HCT116 (cell line): ENCODE measurements around the gene NPEPL1. TPM values are rescaled to one million over a fixed set of nuclear protein-coding genes. Genes with fewer than 3 reads are reported as not detected.

ENCODE experiments used
- ATAC-seq: fragments of 200-7000 bp; cut with Tn5 transposase; 2 replicates; pipeline ENCODE4 v1.9.1; 2020; ENCODE audit warnings: mild to moderate bottlenecking, moderate library complexity
- BruUV-seq: library from RNA; stranded (reverse); fragments of 400-500 nt; replicated peaks from 2 replicates; lab custom pipeline; 2021; lab: Mats Ljungman, UMichigan
- CTCF ChIA-PET: fragments of 300-600 bp; sonication (Branson Sonifier 250); formaldehyde crosslinking; loops from one replicate; lab custom pipeline; 2021; ENCODE audit warnings: antibody characterized with exemption; lab: Charles Lee
- POLR2A ChIA-PET: fragments of 300-600, 350-600 bp; sonication (Branson Sonifier 250); formaldehyde crosslinking; loops from one replicate; lab custom pipeline; 2021; ENCODE audit warnings: antibody characterized with exemption; lab: Charles Lee
- RAD21 ChIA-PET, 2 experiments: fragments of 300-600 bp; sonication (Branson Sonifier 250); formaldehyde crosslinking; loops; one replicate each; lab custom pipeline; 2023; ENCODE audit warnings: low total read pairs in 2 of 2; ENCODE audit not compliant: uncharacterized antibody in 2 of 2, unreplicated experiment in 2 of 2, low non-redundant PET in 1 of 2; lab: Charles Lee
- DNase-seq: peaks from one replicate; pipeline ENCODE4 v3.0.0-alpha.2; 2010; ENCODE audit warnings: low read depth, low spot score
- H2AFZ ChIP-seq: fragments of 200-600 bp; shearing (Covaris generic), sonication (generic); 2 replicates; pipeline ENCODE4 v1.6.1; 2017; ENCODE audit warnings: low read depth, mixed run types, mixed read lengths, antibody characterized with exemption, low read length; ENCODE audit not compliant: poor library complexity, severe bottlenecking
- H3K27ac ChIP-seq: 2 replicates; pipeline ENCODE4 v1.5.1; 2012; ENCODE audit warnings: low read depth, low read length
- H3K27me3 ChIP-seq: fragments of 200-600 bp; sonication (generic); 2 replicates; pipeline ENCODE4 v1.6.1; 2016; ENCODE audit warnings: mixed run types, low read length, mixed read lengths; ENCODE audit not compliant: insufficient read depth
- H3K36me3 ChIP-seq, 2 experiments: fragments of 200-500 bp in 1 of 2; fragments of 200-600 bp in 1 of 2; sonication (Bioruptor generic) in 1 of 2; sonication (generic) in 1 of 2; 2 replicates each; pipeline versions ENCODE4 v1.5.1 to v1.6.1; 2014 to 2016; ENCODE audit warnings: low read length in 2 of 2, inconsistent platforms in 1 of 2, mixed read lengths in 1 of 2, mixed run types in 1 of 2; ENCODE audit not compliant: insufficient read depth in 2 of 2, control insufficient read depth in 1 of 2
- H3K4me1 ChIP-seq, 2 experiments: fragments of 200-600 bp in 1 of 2; sonication (generic) in 1 of 2; 2 replicates each; pipeline versions ENCODE4 v1.5.1 to v1.6.1; 2012 to 2017; ENCODE audit warnings: low read length in 2 of 2, inconsistent platforms in 1 of 2, mild to moderate bottlenecking in 1 of 2, mixed read lengths in 1 of 2, mixed run types in 1 of 2, moderate library complexity in 1 of 2; ENCODE audit not compliant: insufficient read depth in 2 of 2, control insufficient read depth in 1 of 2
- H3K4me2 ChIP-seq: fragments of 200-600 bp; sonication (generic); 2 replicates; pipeline ENCODE4 v1.6.1; 2017; ENCODE audit warnings: mixed run types, low read length, mixed read lengths
- H3K4me3 ChIP-seq, 2 experiments: fragments of 200-600 bp in 1 of 2; sonication (generic) in 1 of 2; replicated peaks in 1 of 2; 2 replicates each; pipeline ENCODE4 v1.5.1; 2011 to 2016; ENCODE audit warnings: low read length in 2 of 2, control low read depth in 1 of 2, low read depth in 1 of 2, mild to moderate bottlenecking in 1 of 2, mixed read lengths in 1 of 2, mixed run types in 1 of 2
- H3K79me2 ChIP-seq: fragments of 200-600 bp; sonication (generic); 2 replicates; pipeline ENCODE4 v1.6.1; 2017; ENCODE audit warnings: mild to moderate bottlenecking, mixed run types, low read length, moderate library complexity, mixed read lengths; ENCODE audit not compliant: insufficient read depth
- H3K9ac ChIP-seq: fragments of 200-600 bp; sonication (generic); 2 replicates; pipeline ENCODE4 v1.6.1; 2016; ENCODE audit warnings: low read length, mixed read lengths
- H3K9me2 ChIP-seq: fragments of 200-600 bp; sonication (generic), shearing (Covaris generic); 2 replicates; pipeline ENCODE4 v1.6.1; 2017; ENCODE audit warnings: mixed run types, mild to moderate bottlenecking, moderate library complexity; ENCODE audit not compliant: insufficient read depth
- H3K9me3 ChIP-seq, 2 experiments: fragments of 200-500 bp in 1 of 2; fragments of 200-600 bp in 1 of 2; sonication (Bioruptor generic) in 1 of 2; sonication (generic) in 1 of 2; 2 replicates each; pipeline ENCODE4 v1.6.1; 2014 to 2017; ENCODE audit warnings: low read length in 2 of 2, mixed read lengths in 2 of 2, inconsistent platforms in 1 of 2, low read depth in 1 of 2, mild to moderate bottlenecking in 1 of 2, mixed run types in 1 of 2, moderate library complexity in 1 of 2; ENCODE audit not compliant: control insufficient read depth in 1 of 2, insufficient read depth in 1 of 2
- H4K20me1 ChIP-seq: fragments of 200-600 bp; sonication (generic), shearing (Covaris generic); 2 replicates; pipeline ENCODE4 v1.6.1; 2017; ENCODE audit warnings: mixed run types, mild to moderate bottlenecking, moderate library complexity; ENCODE audit not compliant: insufficient read depth
- CTCF ChIP-seq, 3 experiments: fragments of 200-600 bp in 1 of 3; sonication (generic) in 1 of 3; IDR thresholded peaks in 2 of 3; conservative IDR thresholded peaks in 1 of 3; 2 replicates each; pipeline ENCODE4 v1.5.1; 2012 to 2017; ENCODE audit warnings: low read depth in 2 of 3, low read length in 2 of 3, antibody characterized with exemption in 1 of 3, borderline replicate concordance in 1 of 3, control low read depth in 1 of 3, mild to moderate bottlenecking in 1 of 3, mixed read lengths in 1 of 3, mixed run types in 1 of 3, moderate library complexity in 1 of 3; ENCODE audit not compliant: insufficient read depth in 1 of 3
- ELF1 ChIP-seq: IDR thresholded peaks from 2 replicates; pipeline ENCODE4 v1.6.1; 2012; ENCODE audit warnings: low read depth, borderline replicate concordance
- FOSL1 ChIP-seq: IDR thresholded peaks from 2 replicates; pipeline ENCODE4 v1.6.1; 2012; ENCODE audit warnings: low read depth
- POLR2AphosphoS5 ChIP-seq: IDR thresholded peaks from 2 replicates; pipeline ENCODE4 v1.6.1; 2011; ENCODE audit warnings: mild to moderate bottlenecking, low read depth, low read length, moderate library complexity
- SRF ChIP-seq: IDR thresholded peaks from 2 replicates; pipeline ENCODE4 v1.6.1; 2012; ENCODE audit warnings: low read depth
- YY1 ChIP-seq: IDR thresholded peaks from 2 replicates; pipeline ENCODE4 v1.6.1; 2011; ENCODE audit warnings: low read length, low read depth, moderate library complexity, mild to moderate bottlenecking; ENCODE audit not compliant: insufficient replicate concordance; ENCODE audit errors: extremely low read depth
- intact Hi-C: fragments of 100-400 bp; cut with micrococcal nuclease; formaldehyde crosslinking; loops from 2 replicates; pipeline ENCODE4 v1.10.0; 2022
- total RNA-seq: library from RNA; stranded (reverse); gene quantifications from one replicate; pipeline ENCODE4 v1.2.1, GENCODE V29; 2021; ENCODE audit not compliant: unreplicated experiment
- TF ChIP-seq, protein P1 (sequence below): IDR thresholded peaks from 2 replicates; pipeline ENCODE4 v1.6.1; 2012; ENCODE audit warnings: low read depth

NPEPL1 gene
- total RNA-seq, 1 experiment from 2014 or later: 16.6 TPM

DNA sequence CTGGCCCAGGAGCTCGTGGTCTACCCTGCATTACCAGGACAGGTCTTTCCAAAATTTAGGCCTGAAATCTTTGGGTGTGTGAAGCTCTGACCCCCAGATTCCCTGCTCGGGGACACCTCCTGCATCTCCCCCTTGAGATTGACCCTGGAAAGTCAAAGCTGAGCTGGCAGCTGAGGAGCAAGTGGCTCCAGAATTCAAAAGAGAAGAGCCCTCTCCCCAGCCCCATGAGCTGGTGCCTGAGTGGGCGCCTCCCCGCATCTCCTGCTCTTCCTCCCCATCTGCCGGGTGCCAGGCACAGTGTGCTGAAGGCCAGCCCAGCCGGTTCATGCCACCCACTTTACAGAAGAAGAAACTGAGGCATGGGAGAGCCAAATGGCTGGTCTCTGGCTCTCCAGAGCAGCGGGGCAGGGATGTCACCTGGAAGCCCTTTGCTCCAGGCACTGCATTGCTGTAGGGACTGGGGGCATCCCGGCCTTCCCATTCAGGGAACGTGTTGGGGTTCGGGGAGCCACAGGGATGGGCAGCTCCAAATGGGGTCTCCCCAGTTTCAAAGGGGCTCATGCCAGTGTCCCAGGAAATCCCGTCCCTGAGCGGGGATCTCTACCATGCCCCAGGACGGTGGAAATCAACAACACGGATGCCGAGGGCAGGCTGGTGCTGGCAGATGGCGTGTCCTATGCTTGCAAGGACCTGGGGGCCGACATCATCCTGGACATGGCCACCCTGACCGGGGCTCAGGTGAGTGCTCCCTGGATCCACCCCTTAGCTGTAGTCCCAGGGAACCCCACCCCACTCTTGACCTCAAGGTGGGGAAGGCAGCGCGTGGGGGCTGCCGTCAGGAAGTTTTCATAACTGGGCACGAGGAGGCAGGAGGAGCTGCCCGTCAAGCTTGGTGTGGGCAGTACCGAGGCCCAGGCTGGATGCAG, 20.5 kb downstream of the NPEPL1 start:
- no peak overlapping the region for H3K4me3 ChIP-seq
- CTCF ChIA-PET: interaction anchor here (0.6 kb wide), 1 partner anchor 22 kb away, joined by 4 read pairs; no protein-coding TSS in a partner anchor
- ATAC-seq: no peak
- TF ChIP-seq POLR2AphosphoS5: no peak
- TF ChIP-seq, all 23 proteins: peak for 0
- no TSS peak for BruUV-seq
- intact Hi-C loops: no loop called here
- DNase-seq: no peak
- Histone ChIP-seq H3K9ac (no peak overlapping the region), H3K27ac (no peak overlapping the region), H3K4me2 (no peak overlapping the region), H3K9me2 (no peaks in the 10 kb centered on the region), H3K36me3 (no peaks in the 10 kb centered on the region), H4K20me1 (no peaks in the 10 kb centered on the region), H2AFZ (no peak overlapping the region), H3K4me1 (no peaks in the 10 kb centered on the region), H3K9me3 (no peaks in the 10 kb centered on the region), H3K27me3 (no peaks in the 10 kb centered on the region), H3K79me2 (no peaks in the 10 kb centered on the region)
- POLR2A ChIA-PET: no interaction called here
- RAD21 ChIA-PET: no interaction called here

DNA sequence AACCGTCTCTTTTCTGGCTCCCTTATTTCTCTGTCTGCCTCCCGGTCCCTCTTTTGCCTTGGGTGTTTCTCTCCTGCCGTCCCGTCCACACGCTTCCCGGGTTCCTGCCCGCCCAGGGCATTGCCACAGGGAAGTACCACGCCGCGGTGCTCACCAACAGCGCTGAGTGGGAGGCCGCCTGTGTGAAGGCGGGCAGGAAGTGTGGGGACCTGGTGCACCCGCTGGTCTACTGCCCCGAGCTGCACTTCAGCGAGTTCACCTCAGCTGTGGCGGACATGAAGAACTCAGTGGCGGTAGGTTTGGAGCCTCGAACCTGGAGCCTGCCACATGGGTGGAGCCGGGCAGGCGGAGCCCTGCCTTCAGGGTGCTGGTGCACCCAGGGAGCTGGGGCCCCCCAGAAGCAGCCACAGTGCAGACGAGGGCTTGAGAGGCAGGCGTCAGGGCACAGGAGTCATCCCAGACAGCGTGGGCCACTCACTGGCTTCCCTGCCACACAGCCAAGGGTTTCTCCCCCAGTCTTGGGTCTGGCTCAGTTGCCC, 21.3 kb downstream of the NPEPL1 start:
- H3K79me2 ChIP-seq: no peaks in the 10 kb centered on the region
- POLR2A ChIA-PET: no interaction called here
- H4K20me1 ChIP-seq: no peaks in the 10 kb centered on the region
- ATAC-seq: no peak
- no peak overlapping the region for H3K27ac ChIP-seq
- H3K9me2 ChIP-seq: no peaks in the 10 kb centered on the region
- DNase-seq: no peak
- intact Hi-C loops: no loop called here
- BruUV-seq: no TSS peak
- RAD21 ChIA-PET: no interaction called here
- H3K4me3 ChIP-seq: no peak overlapping the region
- H3K9me3 ChIP-seq: no peaks in the 10 kb centered on the region
- CTCF ChIA-PET: no interaction called here
- H3K9ac ChIP-seq: no peak overlapping the region
- H3K4me2 ChIP-seq: no peak overlapping the region
- no peaks in the 10 kb centered on the region for H3K36me3 ChIP-seq
- H3K4me1 ChIP-seq: no peaks in the 10 kb centered on the region
- TF ChIP-seq CTCF (IDR thresholded peaks at IDR 0.05 in 2 of 3, conservative IDR thresholded peaks at IDR 0.05 in 1 of 3; ENCODE audit: borderline replicate concordance in 1 of 3, insufficient read depth in 1 of 3, low read depth in 2 of 3, low read length in 2 of 3) (no peak), YY1 (no peak), FOSL1 (no peak), SRF (no peak), ELF1 (no peak)
- TF ChIP-seq, protein P1, sequence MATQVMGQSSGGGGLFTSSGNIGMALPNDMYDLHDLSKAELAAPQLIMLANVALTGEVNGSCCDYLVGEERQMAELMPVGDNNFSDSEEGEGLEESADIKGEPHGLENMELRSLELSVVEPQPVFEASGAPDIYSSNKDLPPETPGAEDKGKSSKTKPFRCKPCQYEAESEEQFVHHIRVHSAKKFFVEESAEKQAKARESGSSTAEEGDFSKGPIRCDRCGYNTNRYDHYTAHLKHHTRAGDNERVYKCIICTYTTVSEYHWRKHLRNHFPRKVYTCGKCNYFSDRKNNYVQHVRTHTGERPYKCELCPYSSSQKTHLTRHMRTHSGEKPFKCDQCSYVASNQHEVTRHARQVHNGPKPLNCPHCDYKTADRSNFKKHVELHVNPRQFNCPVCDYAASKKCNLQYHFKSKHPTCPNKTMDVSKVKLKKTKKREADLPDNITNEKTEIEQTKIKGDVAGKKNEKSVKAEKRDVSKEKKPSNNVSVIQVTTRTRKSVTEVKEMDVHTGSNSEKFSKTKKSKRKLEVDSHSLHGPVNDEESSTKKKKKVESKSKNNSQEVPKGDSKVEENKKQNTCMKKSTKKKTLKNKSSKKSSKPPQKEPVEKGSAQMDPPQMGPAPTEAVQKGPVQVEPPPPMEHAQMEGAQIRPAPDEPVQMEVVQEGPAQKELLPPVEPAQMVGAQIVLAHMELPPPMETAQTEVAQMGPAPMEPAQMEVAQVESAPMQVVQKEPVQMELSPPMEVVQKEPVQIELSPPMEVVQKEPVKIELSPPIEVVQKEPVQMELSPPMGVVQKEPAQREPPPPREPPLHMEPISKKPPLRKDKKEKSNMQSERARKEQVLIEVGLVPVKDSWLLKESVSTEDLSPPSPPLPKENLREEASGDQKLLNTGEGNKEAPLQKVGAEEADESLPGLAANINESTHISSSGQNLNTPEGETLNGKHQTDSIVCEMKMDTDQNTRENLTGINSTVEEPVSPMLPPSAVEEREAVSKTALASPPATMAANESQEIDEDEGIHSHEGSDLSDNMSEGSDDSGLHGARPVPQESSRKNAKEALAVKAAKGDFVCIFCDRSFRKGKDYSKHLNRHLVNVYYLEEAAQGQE: no peak
- no peak overlapping the region for H2AFZ ChIP-seq
- H3K27me3 ChIP-seq: no peaks in the 10 kb centered on the region
